HuH-7 (cell line): ENCODE data around the gene MYOZ1.
A peak's percentile ranks its signal among the peaks of the same experiment; 100 is the strongest.
"Not testable (repeated sequence)": the region's sequence is repeated elsewhere in the genome, so short reads cannot be mapped to it uniquely, and the experiment has no call there.

Experiments used
- DNase-seq: peaks from one replicate; pipeline ENCODE4 v3.0.0; 2011; ENCODE audit warnings: low spot score

The MYOZ1 gene

GRCh38 chr10:73647875-73648651, 6.8 kb upstream of the MYOZ1 start:
- no peak for DNase-seq

- DNase-seq = no peak
Observed at GRCh38 chr10:73647211-73647874, 6.1 kb upstream of the MYOZ1 start.

GRCh38 chr10:73646598-73647041, 5.3 kb upstream of the MYOZ1 start:
- DNase-seq = no peak

- no peak for DNase-seq
Observed at GRCh38 chr10:73645251-73645650, 4.0 kb upstream of the MYOZ1 start.

GRCh38 chr10:73644767-73645166, 3.5 kb upstream of the MYOZ1 start:
- no peak for DNase-seq

GRCh38 chr10:73644015-73644743, 2.9 kb upstream of the MYOZ1 start:
- peak; percentile 74 for DNase-seq

- no peak for DNase-seq
Observed at GRCh38 chr10:73643362-73643761, 2.1 kb upstream of the MYOZ1 start.

GRCh38 chr10:73639286-73639685, 2.0 kb downstream of the MYOZ1 start:
- no peak for DNase-seq

- DNase-seq = no peak
Observed at GRCh38 chr10:73635781-73636180, 5.5 kb downstream of the MYOZ1 start.

GRCh38 chr10:73634421-73634820, 6.9 kb downstream of the MYOZ1 start:
- DNase-seq = no peak

GRCh38 chr10:73629165-73629564, 12.1 kb downstream of the MYOZ1 start:
- DNase-seq = no peak

- no peak for DNase-seq
Observed at GRCh38 chr10:73628405-73628804, 12.9 kb downstream of the MYOZ1 start.

- no peak for DNase-seq
Observed at GRCh38 chr10:73627300-73627699, 14.0 kb downstream of the MYOZ1 start.

GRCh38 chr10:73625884-73626752, 15.2 kb downstream of the MYOZ1 start:
- DNase-seq = peak; percentile 79

- no peak for DNase-seq
Observed at GRCh38 chr10:73625004-73625883, 16.0 kb downstream of the MYOZ1 start.

GRCh38 chr10:73623056-73623455, 18.2 kb downstream of the MYOZ1 start:
- DNase-seq = no peak

GRCh38 chr10:73620974-73621373, 20.3 kb downstream of the MYOZ1 start:
- DNase-seq = not testable (repeated sequence)

GRCh38 chr10:73617143-73617542, 24.1 kb downstream of the MYOZ1 start:
- DNase-seq = not testable (repeated sequence)

- no peak for DNase-seq
Observed at GRCh38 chr10:73614720-73615119, 26.6 kb downstream of the MYOZ1 start.

GRCh38 chr10:73609116-73609515, 32.2 kb downstream of the MYOZ1 start:
- DNase-seq = no peak

GRCh38 chr10:73601486-73601921, 39.8 kb downstream of the MYOZ1 start:
- DNase-seq = no peak
